Thyroid gland (tissue), 4 donors: ENCODE measurements around the gene TMEM144.

Experiments used
- POLR2A ChIP-seq, 2 donors: fragments of 450-650 bp; IDR thresholded peaks; one replicate each; pipeline ENCODE4 v1.6.1; 2017; ENCODE audit warnings: antibody characterized with exemption in 2 of 2, mild to moderate bottlenecking in 2 of 2, moderate library complexity in 1 of 2
- TF ChIP-seq, protein P1 (sequence below), 6 experiments: fragments of 200-600 bp in 3 of 6; fragments of 450-650 bp in 3 of 6; sonication (generic) in 3 of 6; IDR thresholded peaks; one replicate each; pipeline ENCODE4 v1.5.1; 2016 to 2019; ENCODE audit warnings: antibody characterized with exemption in 6 of 6, mild to moderate bottlenecking in 2 of 6, inconsistent platforms in 1 of 6, moderate library complexity in 1 of 6

DNA sequence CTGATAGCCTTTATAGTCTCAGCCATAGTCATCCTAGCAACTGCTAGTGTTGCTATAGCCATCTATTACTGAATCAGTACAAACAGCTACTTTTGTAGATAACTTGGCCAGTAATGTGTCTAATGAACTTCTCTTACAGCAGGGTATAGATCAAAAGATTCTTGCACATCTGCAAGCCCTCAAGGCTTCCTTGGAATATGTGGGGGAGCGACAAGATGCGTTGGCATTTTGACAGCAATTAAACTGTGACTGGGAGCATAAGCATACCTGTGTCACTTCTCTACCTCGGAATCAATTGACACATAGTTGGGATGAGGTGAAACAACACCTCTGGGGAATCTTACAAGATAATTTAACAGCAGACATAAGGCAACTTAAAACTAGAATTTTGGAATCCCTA lies 87.6 kb downstream of the TMEM144 start:
- no peak for TF ChIP-seq POLR2A (IDR thresholded peaks at IDR 0.05)
- TF ChIP-seq, protein P1, sequence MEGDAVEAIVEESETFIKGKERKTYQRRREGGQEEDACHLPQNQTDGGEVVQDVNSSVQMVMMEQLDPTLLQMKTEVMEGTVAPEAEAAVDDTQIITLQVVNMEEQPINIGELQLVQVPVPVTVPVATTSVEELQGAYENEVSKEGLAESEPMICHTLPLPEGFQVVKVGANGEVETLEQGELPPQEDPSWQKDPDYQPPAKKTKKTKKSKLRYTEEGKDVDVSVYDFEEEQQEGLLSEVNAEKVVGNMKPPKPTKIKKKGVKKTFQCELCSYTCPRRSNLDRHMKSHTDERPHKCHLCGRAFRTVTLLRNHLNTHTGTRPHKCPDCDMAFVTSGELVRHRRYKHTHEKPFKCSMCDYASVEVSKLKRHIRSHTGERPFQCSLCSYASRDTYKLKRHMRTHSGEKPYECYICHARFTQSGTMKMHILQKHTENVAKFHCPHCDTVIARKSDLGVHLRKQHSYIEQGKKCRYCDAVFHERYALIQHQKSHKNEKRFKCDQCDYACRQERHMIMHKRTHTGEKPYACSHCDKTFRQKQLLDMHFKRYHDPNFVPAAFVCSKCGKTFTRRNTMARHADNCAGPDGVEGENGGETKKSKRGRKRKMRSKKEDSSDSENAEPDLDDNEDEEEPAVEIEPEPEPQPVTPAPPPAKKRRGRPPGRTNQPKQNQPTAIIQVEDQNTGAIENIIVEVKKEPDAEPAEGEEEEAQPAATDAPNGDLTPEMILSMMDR (IDR thresholded peaks at IDR 0.05), result no peak
